Natural killer cell treated with Interleukin-12 subunit alpha and Interleukin-12 subunit beta and Interleukin-15 and Interleukin-18, amount 100 ng/mL, for 72 hours (primary cell): ENCODE results near the gene IQSEC1. TPM values are rescaled to one million over a fixed set of nuclear protein-coding genes. Genes with fewer than 3 reads are reported as not detected.
A peak's percentile ranks its signal among the peaks of the same experiment; 100 is the strongest.

Experiments used
- ATAC-seq, 2 donors: fragments of 150-1000 bp; cut with Tn5 transposase in 1 of 2; sonication (Bioruptor Pico), chemical (Tn5 transposase) in 1 of 2; 2 replicates each; pipeline ENCODE4 v1.10.0; 2021
- DNase-seq: peaks from one replicate; pipeline ENCODE4 v3.0.0; 2022; ENCODE audit warnings: low spot score
- H3K27ac Mint-ChIP-seq, 2 donors: 1 replicate in 1 of 2; 2 replicates in 1 of 2; pipeline ENCODE4 v1.8.0; 2022; ENCODE audit warnings: mixed read lengths in 2 of 2, mild to moderate bottlenecking in 1 of 2, moderate library complexity in 1 of 2
- H3K27me3 Mint-ChIP-seq, 2 donors: 1 replicate in 1 of 2; 2 replicates in 1 of 2; pipeline ENCODE4 v1.8.0; 2022; ENCODE audit warnings: mixed read lengths in 2 of 2
- H3K36me3 Mint-ChIP-seq: one replicate; pipeline ENCODE4 v1.8.0; 2022; ENCODE audit warnings: mixed read lengths
- H3K4me1 Mint-ChIP-seq, 2 donors: 1 replicate in 1 of 2; 2 replicates in 1 of 2; pipeline ENCODE4 v1.8.0; 2022; ENCODE audit warnings: low read depth in 2 of 2, mixed read lengths in 2 of 2, mild to moderate bottlenecking in 1 of 2
- H3K4me3 Mint-ChIP-seq: one replicate; pipeline ENCODE4 v1.8.0; 2022; ENCODE audit warnings: mixed read lengths
- H3K9me3 Mint-ChIP-seq: 2 replicates; pipeline ENCODE4 v1.8.0; 2022; ENCODE audit warnings: mixed read lengths
- total RNA-seq, 2 donors: library from RNA; stranded (reverse); gene quantifications; one replicate each; pipeline ENCODE4 v1.2.3, GENCODE V29; 2022

The IQSEC1 gene
- total RNA-seq, 2 donors from 2014 or later: 93.7 to 95.8 TPM

DNA sequence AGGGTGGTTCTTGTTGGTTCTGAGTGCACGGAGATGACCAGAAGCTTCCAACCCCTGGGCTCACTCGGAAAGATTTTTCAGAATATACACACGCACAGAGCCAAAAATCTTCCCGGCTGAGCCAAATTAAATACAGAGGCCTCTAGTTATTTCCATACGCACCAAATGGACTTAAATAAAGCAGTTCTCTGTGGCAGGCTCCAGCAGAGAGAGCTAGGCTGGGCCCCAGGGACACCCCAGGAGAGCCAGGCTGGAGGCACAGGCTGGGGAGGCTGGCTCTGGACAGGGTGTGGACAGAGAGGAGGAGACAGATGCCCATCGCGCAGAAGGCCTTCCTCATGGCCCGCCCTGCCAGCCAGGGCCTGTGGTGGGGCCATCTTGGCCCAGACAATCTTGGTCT lies 115.9 kb downstream of the IQSEC1 start:
- Mint-ChIP-seq H3K27ac (peak overlapping the region in 1 of 2 donors; percentile 71), H3K36me3 (no peaks in the 10 kb centered on the region), H3K9me3 (no peaks in the 10 kb centered on the region), H3K27me3 (no peaks in the 10 kb centered on the region), H3K4me1 (peaks cover 66 to 72% of the 10 kb centered on the region in 2 donors), H3K4me3 (no peak overlapping the region)
- no peak for ATAC-seq
- no peak for DNase-seq

- ATAC-seq (no peak), DNase-seq (no peak)
- Mint-ChIP-seq H3K36me3 (no peaks in the 10 kb centered on the region), H3K4me3 (no peak overlapping the region), H3K4me1 (peaks cover 61 to 67% of the 10 kb centered on the region in 2 donors), H3K27ac (no peak overlapping the region), H3K27me3 (no peaks in the 10 kb centered on the region), H3K9me3 (no peaks in the 10 kb centered on the region)
Observed at GRCh38 chr3:12956316-12956660, 116.9 kb downstream of the IQSEC1 start.

DNA sequence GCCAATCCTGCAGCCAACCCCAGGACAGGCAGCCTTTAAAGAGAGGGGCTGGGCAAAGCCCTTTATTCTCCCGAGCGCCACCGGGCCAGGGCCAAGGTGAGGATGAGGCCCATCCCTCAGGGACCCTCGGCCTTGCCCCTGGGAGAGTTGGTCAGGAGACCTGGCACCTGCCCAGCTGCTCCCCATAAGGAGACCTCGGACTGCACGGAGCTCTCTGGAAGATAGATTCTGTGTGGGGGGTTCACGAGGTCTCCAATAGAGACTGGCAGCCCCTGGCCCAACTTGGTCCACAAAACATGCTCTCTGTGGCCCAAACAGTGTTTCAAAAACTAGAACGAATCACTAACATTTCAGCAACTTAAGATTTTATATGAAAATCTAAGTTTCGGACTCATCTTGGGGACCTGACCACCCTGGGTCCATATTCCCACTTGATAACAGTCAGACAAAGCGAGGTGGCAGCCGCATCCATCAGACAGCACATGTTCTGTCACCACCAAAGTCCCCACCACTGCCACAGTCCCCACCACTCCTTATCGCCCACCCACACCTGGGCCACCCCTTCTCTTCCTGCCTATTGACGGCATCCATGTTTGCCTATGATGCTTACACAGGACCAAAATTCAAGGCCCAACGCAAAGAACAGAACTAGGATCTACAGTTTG lies 117.4 kb downstream of the IQSEC1 start:
- H3K9me3 Mint-ChIP-seq: no peaks in the 10 kb centered on the region
- ATAC-seq (no peak), DNase-seq (no peak)
- no peaks in the 10 kb centered on the region for H3K36me3 Mint-ChIP-seq
- no peak overlapping the region for H3K27ac Mint-ChIP-seq
- H3K4me1 Mint-ChIP-seq: peaks cover 59 to 64% of the 10 kb centered on the region in 2 donors
- H3K4me3 Mint-ChIP-seq: no peak overlapping the region
- H3K27me3 Mint-ChIP-seq: no peaks in the 10 kb centered on the region

- H3K9me3 Mint-ChIP-seq: no peaks in the 10 kb centered on the region
- no peaks in the 10 kb centered on the region for H3K36me3 Mint-ChIP-seq
- DNase-seq: no peak
- ATAC-seq: peak; percentile 28 to 56
- H3K4me1 Mint-ChIP-seq: peaks cover 56 to 60% of the 10 kb centered on the region in 2 donors
- no peaks in the 10 kb centered on the region for H3K27me3 Mint-ChIP-seq
- no peak overlapping the region for H3K4me3 Mint-ChIP-seq
- peak overlapping the region in 1 of 2 donors; percentile 77 for H3K27ac Mint-ChIP-seq
Observed at GRCh38 chr3:12954891-12955650, 118.2 kb downstream of the IQSEC1 start.

DNA sequence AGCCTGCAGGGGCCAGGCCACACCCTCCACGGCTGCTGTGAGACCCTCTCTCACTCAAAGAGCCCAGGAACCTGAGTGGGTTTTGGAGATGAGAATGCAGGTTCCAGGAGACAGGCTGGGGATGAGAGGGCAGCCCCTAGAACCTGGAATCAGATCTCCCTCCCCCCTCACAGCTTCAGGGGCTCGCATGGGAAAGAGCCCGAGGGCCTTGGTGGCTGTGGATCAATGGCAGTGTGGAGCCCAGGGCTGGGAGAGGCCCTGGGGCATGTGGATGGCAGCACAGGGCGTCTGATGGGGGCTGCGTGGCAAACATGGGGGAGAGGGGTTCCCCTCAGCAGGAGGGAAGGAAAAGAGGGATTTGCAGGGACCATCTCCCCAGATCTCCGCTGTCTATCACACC lies 119.0 kb downstream of the IQSEC1 start:
- H3K4me3 Mint-ChIP-seq: no peak overlapping the region
- peak overlapping the region in 1 of 2 donors; percentile 77 for H3K27ac Mint-ChIP-seq
- H3K36me3 Mint-ChIP-seq: no peaks in the 10 kb centered on the region
- H3K9me3 Mint-ChIP-seq: no peaks in the 10 kb centered on the region
- H3K4me1 Mint-ChIP-seq: peaks cover 64% of the 10 kb centered on the region in 2 donors
- no peaks in the 10 kb centered on the region for H3K27me3 Mint-ChIP-seq
- DNase-seq: no peak
- ATAC-seq: no peak

DNA sequence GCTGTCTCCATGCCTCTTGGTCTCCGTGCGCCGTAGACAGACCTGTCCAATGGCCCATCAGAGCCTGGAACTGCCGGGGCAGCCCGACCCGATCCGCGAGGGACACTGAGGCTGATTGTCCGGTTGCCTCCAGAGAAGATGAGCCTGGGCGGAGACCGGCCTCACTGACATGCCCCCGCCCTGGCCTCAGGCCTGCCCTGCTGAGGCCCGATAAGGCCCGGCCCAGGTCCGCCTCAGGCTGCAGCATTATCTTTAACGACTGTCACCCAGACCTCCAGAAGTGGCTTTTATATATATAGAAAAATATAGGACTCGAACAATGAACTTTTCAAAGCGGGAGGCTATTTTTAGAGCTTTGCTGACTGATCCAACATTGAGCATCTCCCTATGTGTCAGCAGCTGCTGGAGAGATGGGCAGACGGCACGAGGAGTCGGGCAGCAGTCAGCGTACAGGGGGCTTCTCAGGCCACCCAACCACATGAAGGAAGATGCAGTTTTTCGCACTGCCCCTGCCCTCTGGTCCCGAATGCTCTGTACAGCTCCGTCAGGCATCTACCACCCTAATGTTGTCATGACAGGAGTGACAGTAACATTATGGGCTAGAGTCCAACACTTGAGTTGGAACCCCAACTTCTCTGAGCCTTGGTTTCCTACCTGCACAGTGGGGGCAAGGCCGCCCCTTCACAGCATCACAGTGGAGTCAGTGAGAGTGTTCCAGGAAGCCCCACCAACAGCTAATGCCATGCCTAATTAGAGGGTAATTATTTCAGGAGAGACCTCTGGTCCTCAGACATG lies 119.8 kb downstream of the IQSEC1 start:
- H3K4me3 Mint-ChIP-seq: no peak overlapping the region
- H3K27ac Mint-ChIP-seq: peak overlapping the region in 1 of 2 donors; percentile 77
- H3K36me3 Mint-ChIP-seq: no peaks in the 10 kb centered on the region
- H3K9me3 Mint-ChIP-seq: no peaks in the 10 kb centered on the region
- peaks cover 64 to 66% of the 10 kb centered on the region in 2 donors for H3K4me1 Mint-ChIP-seq
- ATAC-seq: no peak
- no peak for DNase-seq
- H3K27me3 Mint-ChIP-seq: no peaks in the 10 kb centered on the region

DNA sequence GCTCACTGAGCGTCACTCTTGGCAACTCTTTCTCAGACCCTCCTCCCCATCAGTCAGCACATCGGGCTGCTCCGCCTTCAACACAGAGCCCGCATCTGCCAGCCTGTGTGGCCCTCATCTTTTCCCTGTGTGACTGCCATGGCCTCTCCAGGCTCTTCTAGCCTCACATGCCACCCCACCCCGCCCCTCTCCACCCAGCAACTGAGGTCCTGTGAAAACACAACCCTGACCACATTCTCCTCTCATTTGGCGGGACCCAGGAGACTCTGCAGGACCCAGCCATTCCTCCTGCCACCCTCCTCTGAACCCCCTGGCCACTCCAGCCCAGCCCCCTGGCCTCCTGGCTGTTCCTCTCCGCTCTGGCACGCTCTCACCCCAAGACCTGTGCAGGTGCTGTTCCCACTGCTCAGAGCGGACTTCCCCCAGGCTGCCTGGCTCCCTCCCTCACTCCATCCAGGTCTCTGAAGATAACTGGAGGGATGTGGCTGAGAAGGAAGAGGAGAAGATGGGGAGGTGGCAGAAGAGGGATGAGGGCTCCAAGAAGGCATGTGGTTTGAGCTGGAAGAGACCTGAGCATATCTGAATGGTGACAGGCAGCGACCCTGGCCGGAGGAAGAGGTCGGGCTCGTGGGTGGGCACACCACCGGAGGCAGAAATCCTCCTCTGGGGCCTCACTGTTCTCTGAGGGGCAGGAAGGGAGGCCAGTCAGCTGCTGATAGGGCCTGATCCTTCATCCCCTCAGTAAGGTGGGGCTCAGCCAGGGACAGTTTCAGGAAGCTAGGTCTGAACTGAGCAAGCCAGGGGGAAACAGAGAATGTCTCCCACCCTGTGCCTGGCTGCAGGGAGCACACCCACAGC lies 120.7 kb downstream of the IQSEC1 start:
- no peaks in the 10 kb centered on the region for H3K36me3 Mint-ChIP-seq
- peaks cover 64 to 66% of the 10 kb centered on the region in 2 donors for H3K4me1 Mint-ChIP-seq
- DNase-seq (no peak), ATAC-seq (no peak)
- H3K27ac Mint-ChIP-seq: no peak overlapping the region
- H3K27me3 Mint-ChIP-seq: no peaks in the 10 kb centered on the region
- H3K4me3 Mint-ChIP-seq: no peak overlapping the region
- H3K9me3 Mint-ChIP-seq: no peaks in the 10 kb centered on the region

- Mint-ChIP-seq H3K36me3 (no peaks in the 10 kb centered on the region), H3K4me1 (peaks cover 54 to 64% of the 10 kb centered on the region in 2 donors), H3K27me3 (no peaks in the 10 kb centered on the region), H3K27ac (peak overlapping the region; percentile 69 to 70), H3K9me3 (no peaks in the 10 kb centered on the region), H3K4me3 (peak overlapping the region; percentile 66)
- no peak for DNase-seq
- peak; percentile 90 to 92 for ATAC-seq
Observed at GRCh38 chr3:12948891-12949711, 124.1 kb downstream of the IQSEC1 start.

- Mint-ChIP-seq H3K27me3 (no peaks in the 10 kb centered on the region), H3K9me3 (no peaks in the 10 kb centered on the region), H3K27ac (peak overlapping the region; percentile 69 to 70), H3K4me3 (peak overlapping the region; percentile 66), H3K36me3 (no peaks in the 10 kb centered on the region), H3K4me1 (peaks cover 49 to 58% of the 10 kb centered on the region in 2 donors)
- no peak for DNase-seq
- no peak for ATAC-seq
Observed at GRCh38 chr3:12948371-12948770, 124.9 kb downstream of the IQSEC1 start.

- Mint-ChIP-seq H3K27me3 (no peaks in the 10 kb centered on the region), H3K4me1 (peaks cover 48 to 56% of the 10 kb centered on the region in 2 donors), H3K9me3 (no peaks in the 10 kb centered on the region), H3K36me3 (no peaks in the 10 kb centered on the region), H3K4me3 (peak overlapping the region; percentile 66), H3K27ac (peak overlapping the region; percentile 69 to 70)
- DNase-seq (no peak), ATAC-seq (no peak)
Observed at GRCh38 chr3:12947504-12948369, 125.5 kb downstream of the IQSEC1 start.

DNA sequence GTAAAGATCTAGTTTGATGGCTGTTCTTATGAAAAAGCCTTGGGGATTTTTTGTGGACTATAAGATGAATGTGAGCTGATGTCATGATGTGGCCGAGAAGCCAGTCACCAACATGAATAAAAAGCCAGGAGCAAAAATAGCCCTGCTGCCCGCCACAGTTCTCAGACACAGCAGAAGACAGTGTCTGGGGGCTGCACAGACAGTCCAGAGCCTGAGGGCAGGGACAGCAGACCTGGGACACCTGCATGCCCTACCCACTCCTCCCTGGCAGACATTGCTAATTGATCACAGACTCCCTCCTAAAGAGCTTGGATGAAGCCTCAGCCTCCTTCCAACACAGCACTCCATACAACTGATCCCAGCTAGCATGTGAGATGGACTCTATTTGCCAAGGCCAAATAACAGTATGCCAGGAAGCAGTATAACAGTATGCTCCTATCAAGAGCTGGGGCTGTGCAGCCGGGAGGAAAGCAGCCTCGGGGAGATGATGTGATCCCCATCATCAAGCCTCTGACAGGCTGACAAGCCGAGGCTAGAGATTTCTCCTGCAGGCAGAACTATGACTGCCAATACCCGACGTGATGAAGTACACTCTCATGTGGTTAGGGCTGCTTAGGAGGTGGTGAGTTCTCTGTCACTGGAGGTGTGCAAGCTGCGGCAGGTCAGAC lies 126.4 kb downstream of the IQSEC1 start:
- Mint-ChIP-seq H3K4me3 (no peak overlapping the region), H3K27me3 (no peaks in the 10 kb centered on the region), H3K27ac (peak overlapping the region in 1 of 2 donors; percentile 52), H3K4me1 (peaks cover 48 to 52% of the 10 kb centered on the region in 2 donors), H3K36me3 (no peaks in the 10 kb centered on the region), H3K9me3 (no peaks in the 10 kb centered on the region)
- no peak for DNase-seq
- no peak for ATAC-seq
